Testis (tissue), 3 donors: ENCODE results near the gene FIBCD1. TPM values are rescaled to one million over a fixed set of nuclear protein-coding genes. Genes with fewer than 3 reads are reported as not detected.

Experiments
- DNase-seq: peaks from one replicate; pipeline ENCODE4 v3.0.0-alpha.2; 2019
- H3K27ac ChIP-seq, 2 donors: fragments of 200-600 bp; sonication (generic); one replicate each; pipeline ENCODE4 v1.5.1; 2019
- H3K27me3 ChIP-seq: fragments of 200-600 bp; sonication (generic); one replicate; pipeline ENCODE4 v1.5.1; 2019
- H3K36me3 ChIP-seq: fragments of 200-600 bp; sonication (generic); one replicate; pipeline ENCODE4 v1.5.1; 2017; ENCODE audit warnings: low read depth; ENCODE audit errors: missing control alignments
- H3K4me1 ChIP-seq: fragments of 200-600 bp; sonication (generic); one replicate; pipeline ENCODE4 v1.5.1; 2019
- H3K4me3 ChIP-seq, 2 donors: fragments of 200-600 bp; sonication (generic); one replicate each; pipeline ENCODE4 v1.5.1; 2017 to 2019
- H3K9me3 ChIP-seq: fragments of 200-600 bp; sonication (generic); one replicate; pipeline ENCODE4 v1.5.1; 2017
- POLR2A ChIP-seq: fragments of 450-650 bp; IDR thresholded peaks from one replicate; pipeline ENCODE4 v1.6.1; 2017; ENCODE audit warnings: antibody characterized with exemption, mild to moderate bottlenecking, moderate library complexity
- WGBS, 2 donors: methylation state at CpG; one replicate each; pipeline ENCODE4 v1.1.5; 2018; 5-methylcytosine and 5-hydroxymethylcytosine counted together
- intact Hi-C: fragments of 100-400 bp; cut with DNase I; formaldehyde crosslinking; loops from one replicate; pipeline ENCODE4 v1.15.1; 2023; ENCODE audit warnings: low total_unique reads
- polyA plus RNA-seq: library from polyadenylated mRNA; stranded (reverse); fragments of 350-450 nt; fragmentation: Illumina TruSeq; extraction: RNeasy Lipid Tissue Mini Kit (QIAGEN cat#74804); gene quantifications from one replicate; pipeline ENCODE4 v1.2.3, GENCODE V29; 2014; ENCODE audit warnings: low read depth, low replicate concordance; ENCODE audit not compliant: insufficient read depth
- total RNA-seq, 2 donors: library from RNA; depleted of rRNA; stranded (reverse); fragments of >200 nt; gene quantifications; one replicate each; pipeline ENCODE4 v1.2.3, GENCODE V29; 2016
- TF ChIP-seq, protein P1 (sequence below), 3 experiments: fragments of 450-650 bp in 2 of 3; fragments of 200-600 bp in 1 of 3; sonication (generic) in 1 of 3; IDR thresholded peaks; one replicate each; pipeline ENCODE4 v1.5.1; 2016 to 2019; ENCODE audit warnings: antibody characterized with exemption in 3 of 3, mild to moderate bottlenecking in 2 of 3, moderate library complexity in 1 of 3

FIBCD1 gene
- total and polyA plus RNA-seq, 3 donors from 2014 or later: 20.8 to 33.5 (median 29.1) TPM

DNA sequence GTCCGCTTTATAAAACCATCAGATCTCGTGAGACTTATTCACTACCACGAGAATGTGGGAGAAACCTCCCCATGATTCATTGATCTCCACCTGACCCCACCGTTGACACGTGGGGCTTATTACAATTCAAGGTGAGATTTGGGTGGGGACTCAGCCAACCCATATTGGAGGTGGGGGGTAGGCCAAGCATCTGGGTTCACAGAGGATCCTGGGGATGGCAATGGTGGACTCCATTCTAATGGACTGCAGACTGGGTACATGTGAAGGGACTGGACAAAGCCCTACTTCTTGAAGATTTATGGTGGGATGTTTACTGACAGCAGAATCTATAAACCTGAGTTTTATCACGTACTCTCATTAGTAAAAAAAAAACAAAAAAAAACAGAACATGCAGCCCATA is 57.5 kb downstream of the FIBCD1 start:
- WGBS, 2 donors: 79 to 85% methylated on average over 6 of the region's 6 CpGs
- H3K27ac ChIP-seq: no peak overlapping the region
- H3K27me3 ChIP-seq: no peaks in the 10 kb centered on the region
- no peak for DNase-seq
- no peaks in the 10 kb centered on the region for H3K36me3 ChIP-seq
- intact Hi-C loops: no loop called here
- TF ChIP-seq POLR2A: no peak
- TF ChIP-seq, protein P1, sequence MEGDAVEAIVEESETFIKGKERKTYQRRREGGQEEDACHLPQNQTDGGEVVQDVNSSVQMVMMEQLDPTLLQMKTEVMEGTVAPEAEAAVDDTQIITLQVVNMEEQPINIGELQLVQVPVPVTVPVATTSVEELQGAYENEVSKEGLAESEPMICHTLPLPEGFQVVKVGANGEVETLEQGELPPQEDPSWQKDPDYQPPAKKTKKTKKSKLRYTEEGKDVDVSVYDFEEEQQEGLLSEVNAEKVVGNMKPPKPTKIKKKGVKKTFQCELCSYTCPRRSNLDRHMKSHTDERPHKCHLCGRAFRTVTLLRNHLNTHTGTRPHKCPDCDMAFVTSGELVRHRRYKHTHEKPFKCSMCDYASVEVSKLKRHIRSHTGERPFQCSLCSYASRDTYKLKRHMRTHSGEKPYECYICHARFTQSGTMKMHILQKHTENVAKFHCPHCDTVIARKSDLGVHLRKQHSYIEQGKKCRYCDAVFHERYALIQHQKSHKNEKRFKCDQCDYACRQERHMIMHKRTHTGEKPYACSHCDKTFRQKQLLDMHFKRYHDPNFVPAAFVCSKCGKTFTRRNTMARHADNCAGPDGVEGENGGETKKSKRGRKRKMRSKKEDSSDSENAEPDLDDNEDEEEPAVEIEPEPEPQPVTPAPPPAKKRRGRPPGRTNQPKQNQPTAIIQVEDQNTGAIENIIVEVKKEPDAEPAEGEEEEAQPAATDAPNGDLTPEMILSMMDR (IDR thresholded peaks at IDR 0.05): no peak
- no peak overlapping the region for H3K4me3 ChIP-seq
- peaks cover 5% of the 10 kb centered on the region for H3K4me1 ChIP-seq
- H3K9me3 ChIP-seq: no peaks in the 10 kb centered on the region

DNA sequence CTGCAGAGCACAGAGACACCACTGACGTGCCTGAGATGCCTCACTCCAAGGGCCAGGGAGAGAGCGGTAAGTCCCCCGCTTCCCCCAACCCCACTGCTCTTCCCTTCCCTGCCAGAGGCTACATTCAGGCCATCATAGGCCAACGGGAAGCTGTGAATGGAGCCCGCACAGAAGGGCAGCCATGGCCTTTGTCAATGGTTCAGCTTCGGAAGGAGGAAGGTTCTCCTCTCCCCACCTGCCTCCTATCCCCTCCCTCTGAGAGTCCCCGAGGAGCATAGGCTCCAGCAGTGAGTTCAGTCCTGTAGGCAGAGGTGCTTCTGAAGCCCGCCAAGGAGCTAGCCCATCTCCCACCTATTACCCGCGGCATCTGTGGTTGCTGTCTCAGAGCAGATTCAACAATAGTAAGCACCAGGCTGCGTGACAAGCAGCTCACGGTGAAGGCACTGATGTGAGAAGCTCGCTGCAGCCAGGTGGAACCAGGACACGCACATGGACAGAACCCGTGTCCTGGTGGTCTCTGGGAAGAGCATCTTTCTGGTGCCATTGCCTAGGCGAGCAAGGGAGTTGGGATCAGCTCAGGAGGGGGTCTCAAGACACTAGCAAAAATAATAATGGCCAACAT is 58.3 kb downstream of the FIBCD1 start:
- TF ChIP-seq, protein P1 (IDR thresholded peaks at IDR 0.05): no peak
- TF ChIP-seq POLR2A: no peak
- intact Hi-C loops: no loop called here
- no peaks in the 10 kb centered on the region for H3K27me3 ChIP-seq
- H3K27ac ChIP-seq: no peak overlapping the region
- H3K9me3 ChIP-seq: no peaks in the 10 kb centered on the region
- H3K36me3 ChIP-seq: peaks cover 2% of the 10 kb centered on the region
- H3K4me3 ChIP-seq: no peak overlapping the region
- H3K4me1 ChIP-seq: peaks cover under 1% of the 10 kb centered on the region
- WGBS, 2 donors: 92 to 95% methylated on average over 7 to 15 of the region's 16 CpGs
- DNase-seq: no peak

DNA sequence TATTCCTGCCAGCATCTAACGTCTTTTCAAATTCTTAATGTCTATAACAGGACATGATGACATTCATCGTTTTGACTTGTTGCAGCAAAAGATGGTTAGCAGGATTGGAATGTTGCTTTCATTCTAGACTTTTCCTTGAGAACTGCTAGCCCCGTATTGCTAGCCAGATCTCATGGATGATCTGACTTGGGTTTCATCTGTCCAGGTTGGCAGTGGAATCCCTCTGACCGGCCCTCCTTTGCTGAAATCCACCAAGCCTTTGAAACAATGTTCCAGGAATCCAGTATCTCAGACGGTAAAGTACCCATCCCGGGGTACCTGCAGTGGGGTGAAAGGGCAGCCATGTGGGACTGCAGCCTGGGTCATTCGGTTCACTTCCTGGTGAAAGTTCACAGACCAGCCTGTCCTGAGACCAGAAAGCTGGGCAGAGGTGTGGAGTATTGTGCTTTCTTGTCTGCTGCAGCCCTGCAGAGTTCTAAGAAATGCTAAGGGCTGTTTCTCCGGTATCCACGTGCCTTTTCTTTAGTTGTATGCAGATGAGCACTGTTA is 59.1 kb downstream of the FIBCD1 start:
- Histone ChIP-seq H3K4me1 (no peaks in the 10 kb centered on the region), H3K27me3 (no peaks in the 10 kb centered on the region), H3K27ac (no peak overlapping the region), H3K36me3 (peaks cover 2% of the 10 kb centered on the region), H3K4me3 (no peak overlapping the region), H3K9me3 (no peaks in the 10 kb centered on the region)
- WGBS, 2 donors: 91 to 94% methylated on average over 9 of the region's 9 CpGs
- TF ChIP-seq POLR2A: no peak
- TF ChIP-seq, protein P1 (IDR thresholded peaks at IDR 0.05): no peak
- DNase-seq: no peak
- intact Hi-C loops: no loop called here

DNA sequence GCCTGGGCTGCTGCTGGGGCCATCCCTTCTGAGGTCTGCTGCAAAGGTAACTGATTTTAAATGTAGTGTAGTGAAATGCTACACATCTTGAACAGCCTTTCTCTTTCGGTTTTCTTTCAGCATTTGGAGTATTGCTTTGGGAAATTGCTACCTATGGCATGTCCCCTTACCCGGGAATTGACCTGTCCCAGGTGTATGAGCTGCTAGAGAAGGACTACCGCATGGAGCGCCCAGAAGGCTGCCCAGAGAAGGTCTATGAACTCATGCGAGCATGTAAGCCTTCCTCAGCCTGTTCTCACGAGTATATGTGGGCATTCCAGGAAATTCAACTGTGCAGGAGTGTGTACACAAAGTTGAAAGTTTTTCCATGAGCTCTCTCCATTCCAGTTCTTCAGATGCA is 60.8 kb downstream of the FIBCD1 start:
- Histone ChIP-seq H3K4me1 (peaks cover 13% of the 10 kb centered on the region), H3K36me3 (peaks cover 2% of the 10 kb centered on the region), H3K27me3 (no peaks in the 10 kb centered on the region), H3K9me3 (no peaks in the 10 kb centered on the region), H3K4me3 (no peak overlapping the region), H3K27ac (no peak overlapping the region)
- TF ChIP-seq POLR2A: no peak
- TF ChIP-seq, protein P1 (IDR thresholded peaks at IDR 0.05): no peak
- intact Hi-C loops: no loop called here
- WGBS, 2 donors: 87 to 95% methylated on average over 6 of the region's 6 CpGs
- no peak for DNase-seq

DNA sequence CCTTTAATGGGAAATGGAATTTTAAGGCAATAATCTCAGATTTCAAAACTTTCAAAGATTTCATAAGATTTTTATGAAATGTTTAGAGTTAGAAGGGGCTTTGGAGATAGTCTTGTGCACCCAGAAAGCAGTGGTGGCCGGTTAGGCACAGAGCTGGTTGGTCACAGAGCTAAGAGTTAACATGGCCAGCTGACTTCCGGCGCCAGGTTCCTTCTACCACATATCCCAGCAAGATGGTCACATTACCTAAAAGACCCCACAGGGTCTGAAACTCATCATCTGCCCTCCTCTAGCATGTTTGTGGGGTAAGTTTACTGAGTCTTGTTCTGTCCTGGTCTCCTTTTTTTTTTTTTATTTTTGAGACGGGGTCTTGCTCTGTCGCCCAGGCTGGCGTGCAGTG is 61.7 kb downstream of the FIBCD1 start:
- Histone ChIP-seq H3K27me3 (no peaks in the 10 kb centered on the region), H3K36me3 (peaks cover 2% of the 10 kb centered on the region), H3K4me3 (no peak overlapping the region), H3K9me3 (no peaks in the 10 kb centered on the region), H3K27ac (no peak overlapping the region), H3K4me1 (peaks cover 23% of the 10 kb centered on the region)
- intact Hi-C loops: no loop called here
- WGBS, 2 donors: 94 to 96% methylated on average over 6 of the region's 6 CpGs
- no peak for TF ChIP-seq POLR2A
- TF ChIP-seq, protein P1 (IDR thresholded peaks at IDR 0.05): no peak
- no peak for DNase-seq
